WTC11 (cell line): ENCODE data around the gene PARD3B. TPM values are rescaled to one million over a fixed set of nuclear protein-coding genes. Genes with fewer than 3 reads are reported as not detected.

Experiments
- ATAC-seq: fragments of 200-7000 bp; cut with Tn5 transposase; 2 replicates; pipeline ENCODE4 v1.10.0; 2021; ENCODE audit warnings: mild to moderate bottlenecking, moderate library complexity
- CTCF ChIA-PET: fragments of 300-600 bp; sonication (Branson Sonifier 250); formaldehyde crosslinking; loops from one replicate; lab custom pipeline; 2021; ENCODE audit warnings: antibody characterized with exemption; lab: Charles Lee
- POLR2A ChIA-PET: fragments of 350-600 bp; sonication (Branson Sonifier 250); formaldehyde crosslinking; loops from one replicate; lab custom pipeline; 2021; ENCODE audit warnings: antibody characterized with exemption; lab: Charles Lee
- DNase-seq: peaks from one replicate; pipeline ENCODE4 v3.0.0; 2021; ENCODE audit warnings: low spot score
- H3K27ac Mint-ChIP-seq: 2 replicates; pipeline ENCODE4 v1.8.0; 2021; ENCODE audit warnings: mixed read lengths
- H3K27me3 Mint-ChIP-seq: 2 replicates; pipeline ENCODE4 v1.8.0; 2021; ENCODE audit warnings: low read depth, mild to moderate bottlenecking, moderate library complexity, mixed read lengths
- H3K36me3 Mint-ChIP-seq: 2 replicates; pipeline ENCODE4 v1.8.0; 2021; ENCODE audit warnings: mixed read lengths
- H3K4me1 Mint-ChIP-seq: 2 replicates; pipeline ENCODE4 v1.8.0; 2022; ENCODE audit warnings: mixed read lengths
- H3K4me3 Mint-ChIP-seq: 2 replicates; pipeline ENCODE4 v1.8.0; 2021; ENCODE audit warnings: mild to moderate bottlenecking, moderate library complexity, mixed read lengths
- H3K9me3 Mint-ChIP-seq: 2 replicates; pipeline ENCODE4 v1.8.0; 2021; ENCODE audit warnings: mixed read lengths
- ESRRA ChIP-seq: sonication (generic); formaldehyde crosslinking; IDR thresholded peaks from 2 replicates; pipeline ENCODE4 v1.8.1; 2022; ENCODE audit warnings: mild to moderate bottlenecking, missing genetic modification reagents, borderline replicate concordance
- ETV6 ChIP-seq: sonication (generic); formaldehyde crosslinking; IDR thresholded peaks from 2 replicates; pipeline ENCODE4 v1.8.1; 2022; ENCODE audit warnings: mild to moderate bottlenecking, missing genetic modification reagents
- GTF2I ChIP-seq: fragments of 250-450 bp; sonication (Bioruptor Pico); conservative IDR thresholded peaks from 2 replicates; pipeline ENCODE4 v1.4.0; 2021; ENCODE audit warnings: mild to moderate bottlenecking
- HMGXB4 ChIP-seq: sonication (generic); formaldehyde crosslinking; IDR thresholded peaks from 2 replicates; pipeline ENCODE4 v1.8.1; 2023; ENCODE audit warnings: mild to moderate bottlenecking, moderate library complexity, missing genetic modification reagents
- IRF2 ChIP-seq: sonication (generic); formaldehyde crosslinking; IDR thresholded peaks from 2 replicates; pipeline ENCODE4 v1.8.0; 2022; ENCODE audit warnings: low read depth, missing genetic modification reagents, borderline replicate concordance
- MXD4 ChIP-seq: fragments of 250-450 bp; sonication (Bioruptor Pico); IDR thresholded peaks from 2 replicates; pipeline ENCODE4 v1.8.0; 2021; ENCODE audit warnings: mild to moderate bottlenecking, moderate library complexity, borderline replicate concordance
- NFYB ChIP-seq: sonication (generic); formaldehyde crosslinking; conservative IDR thresholded peaks from 2 replicates; pipeline ENCODE4 v1.8.0; 2022; ENCODE audit warnings: low read depth, missing genetic modification reagents
- NR2C2 ChIP-seq: sonication (generic); formaldehyde crosslinking; IDR thresholded peaks from 2 replicates; pipeline ENCODE4 v1.8.0; 2022; ENCODE audit warnings: mild to moderate bottlenecking, missing genetic modification reagents
- OVOL2 ChIP-seq: fragments of 250-450 bp; sonication (Bioruptor Pico); IDR thresholded peaks from 2 replicates; pipeline ENCODE4 v1.9.0; 2021; ENCODE audit warnings: mild to moderate bottlenecking, borderline replicate concordance
- PREB ChIP-seq: sonication (generic); formaldehyde crosslinking; IDR thresholded peaks from 2 replicates; pipeline ENCODE4 v1.8.1; 2022; ENCODE audit warnings: mild to moderate bottlenecking, missing genetic modification reagents, moderate library complexity, borderline replicate concordance
- TEAD4 ChIP-seq: sonication (generic); formaldehyde crosslinking; IDR thresholded peaks from 2 replicates; pipeline ENCODE4 v1.8.0; 2022; ENCODE audit warnings: mild to moderate bottlenecking, missing genetic modification reagents
- USF2 ChIP-seq: sonication (generic); formaldehyde crosslinking; IDR thresholded peaks from 2 replicates; pipeline ENCODE4 v1.8.1; 2023; ENCODE audit warnings: mild to moderate bottlenecking, missing genetic modification reagents, moderate library complexity
- ZBTB21 ChIP-seq: sonication (generic); formaldehyde crosslinking; IDR thresholded peaks from 2 replicates; pipeline ENCODE4 v1.8.1; 2023; ENCODE audit warnings: mild to moderate bottlenecking, missing genetic modification reagents, borderline replicate concordance
- ZNF121 ChIP-seq: sonication (generic); formaldehyde crosslinking; IDR thresholded peaks from 2 replicates; pipeline ENCODE4 v1.8.0; 2023; ENCODE audit warnings: missing genetic modification reagents
- ZNF219 ChIP-seq: sonication (generic); formaldehyde crosslinking; IDR thresholded peaks from 2 replicates; pipeline ENCODE4 v1.8.0; 2023; ENCODE audit warnings: missing genetic modification reagents, mild to moderate bottlenecking, borderline replicate concordance
- ZNF232 ChIP-seq: sonication (generic); formaldehyde crosslinking; IDR thresholded peaks from 2 replicates; pipeline ENCODE4 v1.8.0; 2022; ENCODE audit warnings: mild to moderate bottlenecking, missing genetic modification reagents
- ZNF281 ChIP-seq: sonication (generic); formaldehyde crosslinking; IDR thresholded peaks from 2 replicates; pipeline ENCODE4 v1.8.0; 2023; ENCODE audit warnings: mild to moderate bottlenecking, missing genetic modification reagents
- ZNF317 ChIP-seq: sonication (generic); formaldehyde crosslinking; IDR thresholded peaks from 2 replicates; pipeline ENCODE4 v1.8.1; 2023; ENCODE audit warnings: low read depth, mild to moderate bottlenecking, moderate library complexity, missing genetic modification reagents, borderline replicate concordance
- ZNF425 ChIP-seq: fragments of 250-450 bp; sonication (Bioruptor Pico); conservative IDR thresholded peaks from 2 replicates; pipeline ENCODE4 v1.9.0; 2021; ENCODE audit warnings: mild to moderate bottlenecking
- total RNA-seq: library from RNA; stranded (reverse); gene quantifications from 3 replicates; pipeline ENCODE4 v1.2.3, GENCODE V29; 2021
- TF ChIP-seq, protein P1 (sequence below): fragments of 250-450 bp; sonication (Bioruptor Pico); IDR thresholded peaks from 2 replicates; pipeline ENCODE4 v1.8.0; 2021; ENCODE audit warnings: mild to moderate bottlenecking
- TF ChIP-seq, protein P2 (sequence below): sonication (generic); formaldehyde crosslinking; IDR thresholded peaks from 2 replicates; pipeline ENCODE4 v1.8.1; 2022; ENCODE audit warnings: missing genetic modification reagents, borderline replicate concordance

PARD3B gene
- total RNA-seq, 1 experiment from 2014 or later = 5.6 TPM

DNA sequence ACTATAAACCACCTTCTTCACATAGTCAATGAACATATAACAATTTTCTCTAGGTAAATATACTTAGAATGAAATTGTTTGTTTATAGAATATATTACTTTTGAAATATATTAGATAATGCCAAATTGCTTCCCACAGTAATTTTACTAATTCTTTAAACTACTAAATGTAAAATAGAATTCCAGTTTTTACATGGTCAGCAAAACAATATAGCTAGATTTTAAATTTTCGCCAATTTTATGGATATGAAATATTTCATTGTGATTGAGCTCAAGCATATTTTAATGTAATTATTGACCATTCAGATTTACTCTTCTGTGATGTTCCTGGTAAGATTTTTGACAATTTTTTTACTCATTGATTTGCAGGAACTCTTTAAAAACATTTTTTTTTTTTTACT lies 444.6 kb downstream of the PARD3B start:
- Mint-ChIP-seq H3K27me3 (no peaks in the 10 kb centered on the region), H3K36me3 (no peaks in the 10 kb centered on the region), H3K27ac (no peak overlapping the region), H3K9me3 (no peaks in the 10 kb centered on the region), H3K4me1 (peaks cover 7% of the 10 kb centered on the region), H3K4me3 (no peak overlapping the region)
- POLR2A ChIA-PET = no interaction called here
- no peak for DNase-seq
- ATAC-seq = no peak
- CTCF ChIA-PET = no interaction called here
- TF ChIP-seq ZBTB21 (CRISPR knock-in tag) = no peak

- Mint-ChIP-seq H3K4me1 (peaks cover 8% of the 10 kb centered on the region), H3K9me3 (peaks cover 8% of the 10 kb centered on the region), H3K36me3 (peaks cover 8% of the 10 kb centered on the region), H3K27me3 (no peaks in the 10 kb centered on the region), H3K4me3 (no peak overlapping the region), H3K27ac (no peak overlapping the region)
- TF ChIP-seq MXD4 (CRISPR knock-in tag) (no peak), GTF2I (CRISPR knock-in tag) (no peak), HMGXB4 (CRISPR knock-in tag) (no peak), ZNF121 (CRISPR knock-in tag) (no peak), IRF2 (no peak), OVOL2 (CRISPR knock-in tag) (no peak), PREB (no peak), NR2C2 (CRISPR knock-in tag) (no peak), ETV6 (CRISPR knock-in tag) (no peak), TEAD4 (CRISPR knock-in tag) (no peak), ZNF425 (CRISPR knock-in tag) (no peak), ZNF317 (CRISPR knock-in tag) (no peak), ZNF232 (no peak), ZNF219 (CRISPR knock-in tag) (no peak), USF2 (no peak), ZNF281 (no peak), NFYB (no peak), ESRRA (CRISPR knock-in tag) (no peak)
- TF ChIP-seq, protein P1, sequence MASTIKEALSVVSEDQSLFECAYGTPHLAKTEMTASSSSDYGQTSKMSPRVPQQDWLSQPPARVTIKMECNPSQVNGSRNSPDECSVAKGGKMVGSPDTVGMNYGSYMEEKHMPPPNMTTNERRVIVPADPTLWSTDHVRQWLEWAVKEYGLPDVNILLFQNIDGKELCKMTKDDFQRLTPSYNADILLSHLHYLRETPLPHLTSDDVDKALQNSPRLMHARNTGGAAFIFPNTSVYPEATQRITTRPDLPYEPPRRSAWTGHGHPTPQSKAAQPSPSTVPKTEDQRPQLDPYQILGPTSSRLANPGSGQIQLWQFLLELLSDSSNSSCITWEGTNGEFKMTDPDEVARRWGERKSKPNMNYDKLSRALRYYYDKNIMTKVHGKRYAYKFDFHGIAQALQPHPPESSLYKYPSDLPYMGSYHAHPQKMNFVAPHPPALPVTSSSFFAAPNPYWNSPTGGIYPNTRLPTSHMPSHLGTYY = no peak
- TF ChIP-seq, protein P2, sequence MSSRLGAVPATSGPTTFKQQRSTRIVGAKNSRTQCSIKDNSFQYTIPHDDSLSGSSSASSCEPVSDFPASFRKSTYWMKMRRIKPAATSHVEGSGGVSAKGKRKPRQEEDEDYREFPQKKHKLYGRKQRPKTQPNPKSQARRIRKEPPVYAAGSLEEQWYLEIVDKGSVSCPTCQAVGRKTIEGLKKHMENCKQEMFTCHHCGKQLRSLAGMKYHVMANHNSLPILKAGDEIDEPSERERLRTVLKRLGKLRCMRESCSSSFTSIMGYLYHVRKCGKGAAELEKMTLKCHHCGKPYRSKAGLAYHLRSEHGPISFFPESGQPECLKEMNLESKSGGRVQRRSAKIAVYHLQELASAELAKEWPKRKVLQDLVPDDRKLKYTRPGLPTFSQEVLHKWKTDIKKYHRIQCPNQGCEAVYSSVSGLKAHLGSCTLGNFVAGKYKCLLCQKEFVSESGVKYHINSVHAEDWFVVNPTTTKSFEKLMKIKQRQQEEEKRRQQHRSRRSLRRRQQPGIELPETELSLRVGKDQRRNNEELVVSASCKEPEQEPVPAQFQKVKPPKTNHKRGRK (CRISPR knock-in tag) = no peak
- ChIA-PET CTCF (interaction anchor here (1.3 kb wide), 1 partner anchor 9 kb away, joined by 3 read pairs; no protein-coding TSS in a partner anchor), POLR2A (no interaction called here)
- ATAC-seq (no peak), DNase-seq (no peak)
Measured at GRCh38 chr2:205001300-205001966, 456.2 kb downstream of the PARD3B start.
